ENCODE data around the gene OR10AD1. TPM values are rescaled to one million over a fixed set of nuclear protein-coding genes. Genes with fewer than 3 reads are reported as not detected.
"Not testable (repeated sequence)": the region's sequence is repeated elsewhere in the genome, so short reads cannot be mapped to it uniquely, and the experiment has no call there.

OR10AD1 gene
- total RNA-seq, 2 donors from 2014 or later = not detected

DNA sequence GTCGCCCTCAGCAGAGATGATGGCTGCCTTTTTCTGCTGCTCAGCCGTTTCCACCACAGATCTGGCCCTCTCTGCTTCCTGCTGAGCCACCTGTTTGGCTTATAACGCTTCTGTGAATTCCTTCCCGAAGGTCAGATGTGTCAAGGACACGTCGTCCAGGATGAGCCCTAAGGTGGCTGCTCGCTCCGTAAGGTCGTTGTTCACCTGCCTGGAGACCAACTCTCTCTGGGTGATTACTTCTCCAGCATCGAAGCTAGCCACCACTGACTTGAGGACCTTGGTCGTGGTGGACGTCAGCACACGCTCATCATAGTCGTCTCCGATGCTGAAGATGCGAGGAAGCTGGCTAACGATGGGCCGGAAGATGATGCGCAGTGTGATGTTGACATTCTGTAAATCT, 34.1 kb downstream of the OR10AD1 start:
- ATAC-seq (no peak), DNase-seq (no peak)
- intact Hi-C loops (cut with DNase I, micrococcal nuclease) = loop anchor here in 1 of 2 donors (10.0 kb wide), 1 partner anchor 84 kb away; no protein-coding TSS in a partner anchor

GRCh38 chr12:48165089-48165981, 37.8 kb downstream of the OR10AD1 start:
- intact Hi-C loops (cut with DNase I, micrococcal nuclease) = loop anchor here in 1 of 2 donors (10.0 kb wide), 1 partner anchor 81 kb away; no protein-coding TSS in a partner anchor
- peak; percentile 75 for ATAC-seq
- no peak for DNase-seq

GRCh38 chr12:48164451-48164850, 38.6 kb downstream of the OR10AD1 start:
- intact Hi-C loops (cut with DNase I, micrococcal nuclease) = loop anchor here in 1 of 2 donors (10.0 kb wide), 1 partner anchor 80 kb away; no protein-coding TSS in a partner anchor
- DNase-seq = no peak
- ATAC-seq = no peak

GRCh38 chr12:48163150-48163747, 39.8 kb downstream of the OR10AD1 start:
- no peak for DNase-seq
- intact Hi-C loops (cut with DNase I, micrococcal nuclease) = loop anchor here in 1 of 2 donors (10.0 kb wide), 1 partner anchor 78 kb away; no protein-coding TSS in a partner anchor
- ATAC-seq = no peak

GRCh38 chr12:48160807-48161206, 42.3 kb downstream of the OR10AD1 start:
- ATAC-seq (no peak), DNase-seq (no peak)
- intact Hi-C loops (cut with DNase I, micrococcal nuclease) = loop anchor here in 1 of 2 donors (10.0 kb wide), 1 partner anchor 76 kb away; no protein-coding TSS in a partner anchor

GRCh38 chr12:48160046-48160445, 43.0 kb downstream of the OR10AD1 start:
- intact Hi-C loops (cut with DNase I, micrococcal nuclease) = loop anchor here in 1 of 2 donors (10.0 kb wide), 1 partner anchor 75 kb away; no protein-coding TSS in a partner anchor
- DNase-seq = no peak
- no peak for ATAC-seq

GRCh38 chr12:48157889-48158370, 45.2 kb downstream of the OR10AD1 start:
- intact Hi-C loops (cut with DNase I, micrococcal nuclease) = loop anchor here in 1 of 2 donors (10.0 kb wide), 1 partner anchor 53 kb away; the partner anchor contains the start of gene SENP1

DNA sequence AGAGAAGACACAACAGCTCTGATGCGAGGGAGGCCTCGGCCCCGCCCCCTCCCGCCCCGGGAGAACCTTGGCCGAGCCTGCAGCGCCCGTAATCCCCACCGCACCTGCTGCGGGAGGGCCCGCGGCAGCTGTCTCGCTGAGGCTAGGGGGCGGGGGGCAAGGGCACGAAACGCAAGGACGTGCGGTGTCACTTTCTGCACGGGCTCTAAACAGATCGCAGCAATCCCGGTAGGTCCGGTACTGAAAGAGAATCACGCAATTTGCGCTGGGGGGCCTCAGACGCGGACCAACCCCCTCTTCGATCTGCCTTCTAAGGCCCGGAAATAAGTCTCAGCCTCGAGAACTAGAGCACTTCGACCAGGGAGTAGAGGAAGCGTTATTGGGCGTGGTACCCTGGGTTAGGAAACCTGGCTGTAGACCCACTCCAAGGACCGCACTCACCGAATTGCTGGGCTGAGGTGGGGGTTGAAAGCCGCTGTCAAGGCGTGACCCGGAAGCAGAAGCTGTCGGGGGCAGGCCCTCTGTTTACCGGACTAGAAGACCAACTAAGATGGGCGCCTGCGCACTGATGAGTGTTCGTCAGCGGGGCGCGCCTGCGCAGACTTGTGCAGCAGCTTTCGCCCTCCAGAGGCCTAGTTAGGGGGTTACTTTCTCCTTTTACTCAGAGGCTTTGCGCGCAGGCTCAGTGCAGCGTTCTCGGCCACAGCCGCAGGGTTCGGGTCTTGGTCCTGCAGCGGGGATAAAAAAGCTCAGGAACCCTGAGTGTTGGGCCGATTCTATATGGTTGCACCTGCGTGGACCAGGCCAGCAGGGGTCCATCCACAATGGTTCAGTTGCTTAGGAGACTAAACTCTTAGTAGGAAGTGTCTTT, 45.8 kb downstream of the OR10AD1 start, which contains the start of gene ASB8:
TSS of gene ASB8 (minus strand) at position 498 of the 871 bp plus-strand sequence. CDS start 4,019 bp downstream, outside the sequence.
- ATAC-seq = peak; percentile 97
- DNase-seq = peak; percentile 99
- intact Hi-C loops (cut with DNase I, micrococcal nuclease) = loop anchor here in 1 of 2 donors (10.0 kb wide), 1 partner anchor 52 kb away; the partner anchor contains the start of gene SENP1

More at GRCh38 chr12:48157889-48158370, 45.2 kb downstream of the OR10AD1 start:
- DNase-seq = no peak
- no peak for ATAC-seq

- intact Hi-C loops (cut with DNase I, micrococcal nuclease) = loop anchor here in 1 of 2 donors (10.0 kb wide), 1 partner anchor 52 kb away; the partner anchor contains the start of gene SENP1
- ATAC-seq (peak; percentile 1), DNase-seq (no peak)
Measured at GRCh38 chr12:48156652-48157017, 46.5 kb downstream of the OR10AD1 start.

GRCh38 chr12:48155786-48156185, 47.3 kb downstream of the OR10AD1 start:
- not testable (repeated sequence) for ATAC-seq, DNase-seq
- intact Hi-C loops (cut with DNase I, micrococcal nuclease) = loop anchor here in 1 of 2 donors (10.0 kb wide), 1 partner anchor 51 kb away; the partner anchor contains the start of gene SENP1

Other genes starting within 250 kb of the OR10AD1 start
- 100 to 1,000 TPM; 166 to 180 TPM for gene TMEM106C, start 239.7 kb downstream of the OR10AD1 start, total RNA-seq
- gene COL2A1, start 198.8 kb downstream of the OR10AD1 start, total RNA-seq = 1 to 10 TPM in 1 of 2 donors, under 1 TPM in 1; 0.95 to 1.2 TPM
- gene SENP1, start 97.2 kb downstream of the OR10AD1 start, total RNA-seq = 10 to 100 TPM; 12.1 to 14.4 TPM
- 10 to 100 TPM; 48.1 to 49.6 TPM for gene PFKM, start 83.9 kb downstream of the OR10AD1 start, total RNA-seq
- gene ASB8, start 45.8 kb downstream of the OR10AD1 start, total RNA-seq = 10 to 100 TPM; 47.9 to 49.0 TPM
- under 1 TPM; 0.15 to 0.50 TPM for gene CCDC184, start 19.6 kb downstream of the OR10AD1 start, total RNA-seq
- gene ZNF641, start 147.6 kb upstream of the OR10AD1 start, total RNA-seq = 1 to 10 TPM; 9.2 to 9.6 TPM

Data from left colon (tissue), 2 donors.